K562 (cell line): ENCODE measurements around the gene PLEKHG5. TPM values are rescaled to one million over a fixed set of nuclear protein-coding genes. Genes with fewer than 3 reads are reported as not detected.
A peak's percentile ranks its signal among the peaks of the same experiment; 100 is the strongest.

Experiments
- ARID1B ChIP-seq: fragments of 450-650 bp; IDR thresholded peaks from 2 replicates; pipeline ENCODE4 v1.6.1; 2016; ENCODE audit warnings: antibody characterized with exemption, mild to moderate bottlenecking, inconsistent platforms
- BDP1 ChIP-seq: IDR thresholded peaks from 3 replicates; pipeline ENCODE4 v1.6.1; 2011; ENCODE audit not compliant: insufficient read length, insufficient read depth
- CBFA2T2 ChIP-seq: fragments of 450-650 bp; conservative IDR thresholded peaks from 2 replicates; pipeline ENCODE4 v1.6.1; 2017; ENCODE audit warnings: mild to moderate bottlenecking
- CHD1 ChIP-seq: fragments of 200-600 bp; sonication (generic); IDR thresholded peaks from one replicate; pipeline ENCODE4 v1.6.1; 2012; ENCODE audit warnings: mild to moderate bottlenecking, moderate library complexity, low read length, inconsistent platforms
- HDAC1 ChIP-seq, 2 experiments: fragments of 450-650 bp; IDR thresholded peaks; 2 replicates each; pipeline ENCODE4 v1.6.1; 2016 to 2017; ENCODE audit warnings: inconsistent platforms in 1 of 2, mild to moderate bottlenecking in 1 of 2, moderate library complexity in 1 of 2
- HMGN3 ChIP-seq: IDR thresholded peaks from 2 replicates; pipeline ENCODE4 v1.6.1; 2011; ENCODE audit warnings: borderline replicate concordance, low read depth, mild to moderate bottlenecking, mixed read lengths, low read length; ENCODE audit not compliant: insufficient read length; ENCODE audit errors: extremely low read depth
- KLF6 ChIP-seq: fragments of 250-450 bp; sonication (Bioruptor Pico); IDR thresholded peaks from 2 replicates; pipeline ENCODE4 v1.4.0; 2020; ENCODE audit warnings: mild to moderate bottlenecking, moderate library complexity, borderline replicate concordance
- MAZ ChIP-seq, 2 experiments: fragments of 450-650 bp in 1 of 2; sonication (generic) in 1 of 2; formaldehyde crosslinking; IDR thresholded peaks in 1 of 2; conservative IDR thresholded peaks in 1 of 2; 2 replicates each; pipeline versions ENCODE4 v1.4.0 to v1.5.0; 2020; ENCODE audit warnings: mild to moderate bottlenecking in 1 of 2, missing genetic modification reagents in 1 of 2
- MTA2 ChIP-seq: fragments of 450-650 bp; IDR thresholded peaks from 2 replicates; pipeline ENCODE4 v1.6.1; 2016; ENCODE audit warnings: low read depth
- NFIC ChIP-seq: fragments of 450-650 bp; IDR thresholded peaks from 2 replicates; pipeline ENCODE4 v1.6.1; 2017; ENCODE audit warnings: mild to moderate bottlenecking, inconsistent platforms
- NONO ChIP-seq, 2 experiments: fragments of 200-400 bp in 1 of 2; fragments of 450-650 bp in 1 of 2; formaldehyde crosslinking in 1 of 2; IDR thresholded peaks; 2 replicates each; pipeline ENCODE4 v1.6.1; 2017; ENCODE audit warnings: low read depth in 2 of 2, mild to moderate bottlenecking in 2 of 2, moderate library complexity in 2 of 2, low read length in 1 of 2
- PHF20 ChIP-seq: fragments of 450-650 bp; IDR thresholded peaks from 2 replicates; pipeline ENCODE4 v1.6.1; 2018; ENCODE audit not compliant: partially characterized antibody
- PPARD ChIP-seq: fragments of 250-450 bp; sonication (Bioruptor Pico); IDR thresholded peaks from 2 replicates; pipeline ENCODE4 v1.8.0; 2022; ENCODE audit warnings: inconsistent platforms, mild to moderate bottlenecking, moderate library complexity
- PRPF4 ChIP-seq: fragments of 200-400 bp; formaldehyde crosslinking; IDR thresholded peaks from one replicate; pipeline ENCODE4 v1.6.1; 2017; ENCODE audit warnings: low read length, low read depth, mild to moderate bottlenecking; ENCODE audit not compliant: insufficient read depth, poor library complexity, severe bottlenecking
- RUNX1 ChIP-seq: sonication (generic); IDR thresholded peaks from 2 replicates; pipeline ENCODE4 v1.6.1; 2016; ENCODE audit warnings: antibody characterized with exemption, low read depth
- SMAD4 ChIP-seq: fragments of 250-450 bp; sonication (Bioruptor Pico); conservative IDR thresholded peaks from 2 replicates; pipeline ENCODE4 v1.8.0; 2021; ENCODE audit warnings: inconsistent platforms, mild to moderate bottlenecking, moderate library complexity
- SMARCA4 ChIP-seq: fragments of 450-650 bp; IDR thresholded peaks from 2 replicates; pipeline ENCODE4 v1.6.1; 2016
- SMARCC2 ChIP-seq: fragments of 450-650 bp; IDR thresholded peaks from 2 replicates; pipeline ENCODE4 v1.6.1; 2017; ENCODE audit warnings: antibody characterized with exemption, moderate library complexity, mild to moderate bottlenecking, low read depth
- SOX6 ChIP-seq: fragments of 450-650 bp; IDR thresholded peaks from 2 replicates; pipeline ENCODE4 v1.6.1; 2014; ENCODE audit warnings: mild to moderate bottlenecking
- STAT5A ChIP-seq: IDR thresholded peaks from 2 replicates; pipeline ENCODE4 v1.6.1; 2012; ENCODE audit warnings: low read length, inconsistent platforms, borderline replicate concordance
- TAL1 ChIP-seq: fragments of 450-650 bp; IDR thresholded peaks from 2 replicates; pipeline ENCODE4 v1.6.1; 2016; ENCODE audit warnings: mild to moderate bottlenecking
- TEAD4 ChIP-seq, 2 experiments: sonication (generic) in 1 of 2; formaldehyde crosslinking in 1 of 2; IDR thresholded peaks; 2 replicates each; pipeline versions ENCODE4 v1.6.1 to v1.8.0; 2012 to 2022; ENCODE audit warnings: borderline replicate concordance in 1 of 2, inconsistent platforms in 1 of 2, low read length in 1 of 2, mild to moderate bottlenecking in 1 of 2, missing genetic modification reagents in 1 of 2
- TFAP4 ChIP-seq: sonication (generic); formaldehyde crosslinking; IDR thresholded peaks from 2 replicates; pipeline ENCODE4 v1.8.0; 2022; ENCODE audit warnings: missing genetic modification reagents, mild to moderate bottlenecking, moderate library complexity, borderline replicate concordance
- ZEB2 ChIP-seq: fragments of 450-650 bp; IDR thresholded peaks from 2 replicates; pipeline ENCODE4 v1.6.1; 2016
- ZNF444 ChIP-seq: fragments of 250-450 bp; sonication (Bioruptor Pico); IDR thresholded peaks from 2 replicates; pipeline ENCODE4 v1.4.0; 2020; ENCODE audit warnings: mild to moderate bottlenecking, moderate library complexity
- ZNF583 ChIP-seq: fragments of 250-450 bp; sonication (Bioruptor Pico); IDR thresholded peaks from 2 replicates; pipeline ENCODE4 v1.4.0; 2020
- ZNF740 ChIP-seq, 3 experiments: fragments of 200-800 bp in 1 of 3; sonication (Bioruptor generic) in 1 of 3; sonication (generic) in 1 of 3; formaldehyde crosslinking in 1 of 3; IDR thresholded peaks; 2 replicates each; pipeline versions ENCODE4 v1.6.1 to v1.8.0; 2016 to 2022; ENCODE audit warnings: mild to moderate bottlenecking in 2 of 3, missing compliant biosample characterization in 2 of 3, missing genetic modification characterization in 2 of 3, missing genetic modification reagents in 1 of 3
- ZNF830 ChIP-seq: fragments of 250-450 bp; sonication (Bioruptor Pico); IDR thresholded peaks from 2 replicates; pipeline ENCODE4 v1.5.0; 2021; ENCODE audit warnings: mild to moderate bottlenecking
- polyA plus RNA-seq, 8 experiments: library from polyadenylated mRNA; depleted of rRNA in 4 of 8; stranded (reverse) in 5 of 8; unstranded in 3 of 8; fragments of >200 nt; fragmentation: Nextera tagmentation in 2 of 8; fragmentation: Illumina TruSeq in 1 of 8; extraction: Ambion mirVana in 2 of 8; extraction: Trizol in 1 of 8; gene quantifications; 2 replicates each; pipeline versions ENCODE4 v1.2.1 to v1.2.3, GENCODE V29; 2011 to 2014; ENCODE audit warnings: inconsistent platforms in 1 of 8, missing spikeins in 1 of 8
- total RNA-seq, 7 experiments: library from RNA; depleted of rRNA in 6 of 7; stranded (reverse); fragments of >200 nt in 6 of 7; fragmentation: Illumina TruSeq in 2 of 7; extraction: Trizol in 2 of 7; gene quantifications; 2 replicates each; pipeline versions ENCODE4 v1.2.1 to v1.2.3, GENCODE V29; 2011 to 2021; ENCODE audit warnings: low replicate concordance in 1 of 7

PLEKHG5 gene
- total and polyA plus RNA-seq, 9 of the 15 experiments (the other 6 are each of a cell fraction or from before 2014, with no cell fraction given) = 0.04 to 0.29 (median 0.09) TPM; not detected in 3

- TF ChIP-seq ZNF740 (CRISPR knock-in tag; IDR thresholded peaks at IDR 0.05) = peak; percentile 93
- peak in 1 of 2 experiments; percentile 77; a peak in 1 of 4 replicates for TF ChIP-seq ZNF740 (tag; IDR thresholded peaks at IDR 0.05)
- 0 out of 4 replicates have a peak, but pooled peaks of 1 of the 2 experiments have one; percentile 26 for TF ChIP-seq NONO (IDR thresholded peaks at IDR 0.05; ENCODE audit: low read depth in 2 of 2, low read length in 1 of 2)
- peak; percentile 73 for TF ChIP-seq MTA2
- no peak for TF ChIP-seq PRPF4
- peak; percentile 26; the same call in 1 of the 2 replicates for TF ChIP-seq SMARCA4
- TF ChIP-seq HMGN3 = peak; percentile 46
- TF ChIP-seq CBFA2T2 = peak; percentile 92
- peak; percentile 57; the same call in 1 of the 2 replicates for TF ChIP-seq SOX6
- 0 out of 4 replicates have a peak, but pooled peaks of 1 of the 2 experiments have one; percentile 20 for TF ChIP-seq MAZ (CRISPR knock-in tag; conservative IDR thresholded peaks at IDR 0.05 in 1 of 2, IDR thresholded peaks at IDR 0.05 in 1 of 2)
- peak; percentile 82 for TF ChIP-seq TAL1
- TF ChIP-seq NFIC = peak; percentile 65
- TF ChIP-seq KLF6 (CRISPR knock-in tag) = no peak
- TF ChIP-seq STAT5A = 0 out of 2 replicates have a peak, but pooled peaks have one; percentile 34
- no peak for TF ChIP-seq PPARD (CRISPR knock-in tag)
- peak; percentile 43; the same call in 1 of the 2 replicates for TF ChIP-seq ZEB2
- TF ChIP-seq SMARCC2 = no peak
- peak; percentile 56; the same call in 1 of the 2 replicates for TF ChIP-seq TFAP4 (CRISPR knock-in tag)
- peak; percentile 74 for TF ChIP-seq TEAD4 (IDR thresholded peaks at IDR 0.05; ENCODE audit: low read length)
- no peak for TF ChIP-seq TEAD4 (CRISPR knock-in tag; IDR thresholded peaks at IDR 0.05; ENCODE audit: borderline replicate concordance)
- TF ChIP-seq HDAC1 (IDR thresholded peaks at IDR 0.05) = 0 out of 4 replicates have a peak, but pooled peaks of 1 of the 2 experiments have one; percentile 8
- no peak for TF ChIP-seq ZNF830 (CRISPR knock-in tag)
- no peak for TF ChIP-seq BDP1
- TF ChIP-seq RUNX1 = no peak
- TF ChIP-seq ZNF583 (CRISPR knock-in tag) = peak; percentile 14; the same call in 1 of the 2 replicates
- TF ChIP-seq ZNF444 (CRISPR knock-in tag) = no peak
- TF ChIP-seq ARID1B = peak; percentile 77
- no peak for TF ChIP-seq PHF20
- TF ChIP-seq CHD1 = no peak
- peak; percentile 43; the same call in 1 of the 2 replicates for TF ChIP-seq SMAD4
Measured at GRCh38 chr1:6426277-6426971, 65.0 kb downstream of the PLEKHG5 start (continued).
